ENCODE results near the gene GOLGA3.

GRCh38 chr12:132839558-132840235 lies 11.0 kb upstream of the GOLGA3 start:
- TF ChIP-seq POLR2AphosphoS5 (IDR thresholded peaks at IDR 0.05; ENCODE audit: borderline replicate concordance, low read depth, low read length) (no peak), EZH2 (IDR thresholded peaks at IDR 0.05) (no peak), FOXP2 (optimal IDR thresholded peaks at IDR 0.05; ENCODE audit: control extremely low read depth, extremely low read length, insufficient read depth) (no peak)
